GM19438 (cell line): ENCODE results near the gene URGCP.

Source experiments
- ATAC-seq: cut with Tn5 transposase; IDR thresholded peaks from one replicate; pipeline ENCODE4 v1.9.1; 2021; ENCODE audit warnings: low read depth; ENCODE audit not compliant: unreplicated experiment

Gene URGCP

DNA sequence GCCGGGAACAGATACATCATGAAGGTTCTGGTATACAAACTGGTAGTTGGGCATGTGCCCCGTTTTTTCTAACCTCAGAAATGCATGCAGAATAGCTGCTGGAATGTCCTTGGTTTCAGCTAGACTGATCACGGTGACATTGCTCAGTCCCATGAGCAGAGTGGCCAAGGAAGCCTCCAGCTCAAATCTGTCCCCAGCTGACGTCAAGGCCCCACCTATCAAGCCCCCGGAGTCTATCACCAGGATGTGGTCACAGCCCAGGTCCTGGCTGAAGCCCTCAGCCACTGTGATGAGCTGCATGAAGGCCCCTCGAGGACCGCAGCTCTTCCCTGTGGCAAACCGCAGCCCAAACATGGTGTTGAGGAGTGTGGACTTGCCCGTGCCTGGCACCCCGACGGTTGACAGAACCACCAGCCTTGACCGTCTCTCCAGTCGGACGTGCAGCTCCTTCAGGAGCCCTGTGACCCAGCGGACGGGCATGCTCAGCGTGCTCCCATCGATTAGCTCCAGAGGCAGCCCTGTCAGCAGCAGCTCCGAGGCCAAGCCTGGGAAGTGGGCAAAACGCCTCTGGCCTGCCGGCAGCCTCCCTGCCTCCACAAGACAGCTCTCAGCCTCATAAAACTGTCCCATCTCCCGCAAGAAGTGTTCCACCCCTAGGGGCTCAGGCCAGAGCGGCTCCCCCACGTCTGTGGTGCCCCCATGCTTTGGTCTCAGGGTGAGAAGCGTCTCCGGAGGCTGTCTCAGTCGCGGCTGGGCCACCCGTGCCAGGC, 29.2 kb downstream of the URGCP start:
- ATAC-seq = no peak

GRCh38 chr7:43876241-43876640, 30.2 kb downstream of the URGCP start:
- ATAC-seq = no peak

DNA sequence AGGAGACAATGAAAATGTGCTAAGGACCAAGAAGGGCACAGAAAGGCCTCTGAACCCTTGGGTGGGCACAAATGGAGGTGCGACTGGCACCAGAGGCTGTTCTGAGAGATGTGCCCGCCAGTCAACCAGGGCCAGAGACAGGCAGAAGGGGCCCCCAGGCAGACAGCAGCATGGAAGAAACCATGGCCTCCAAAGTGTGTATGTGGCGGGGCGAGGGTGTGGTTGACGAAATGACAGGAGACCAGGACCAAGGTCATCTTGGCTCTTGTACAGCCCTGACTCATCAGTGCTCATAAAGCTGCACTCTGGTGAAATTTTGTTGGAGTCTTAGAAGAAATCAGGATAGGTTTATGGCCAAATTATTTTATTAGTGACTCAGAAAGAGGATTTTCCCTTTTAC, 33.1 kb downstream of the URGCP start:
- ATAC-seq = no peak

GRCh38 chr7:43872406-43873110, 33.8 kb downstream of the URGCP start:
- no peak for ATAC-seq

DNA sequence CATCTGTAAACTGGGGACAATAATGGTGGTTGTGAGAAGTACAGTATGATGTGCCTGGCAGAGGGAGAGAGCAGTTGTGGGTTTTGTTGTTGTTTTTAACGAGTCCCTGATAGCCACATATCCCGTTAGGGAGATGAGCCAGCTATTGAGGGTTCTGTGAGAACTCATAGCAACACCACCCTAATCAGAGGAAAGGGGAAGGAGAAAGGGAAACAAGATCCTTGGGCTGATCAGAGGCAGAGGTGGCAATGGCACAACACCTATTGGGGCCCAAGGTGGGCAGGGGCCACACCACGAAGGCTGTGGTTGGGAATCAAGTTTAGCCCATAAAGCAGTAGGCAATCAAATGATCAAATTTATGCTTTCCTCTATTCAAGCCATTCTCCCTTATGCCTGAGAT, 35.3 kb downstream of the URGCP start:
- ATAC-seq = no peak

GRCh38 chr7:43870316-43870715, 36.1 kb downstream of the URGCP start:
- ATAC-seq = no peak

GRCh38 chr7:43869867-43870240, 36.5 kb downstream of the URGCP start:
- ATAC-seq = peak; percentile 7

DNA sequence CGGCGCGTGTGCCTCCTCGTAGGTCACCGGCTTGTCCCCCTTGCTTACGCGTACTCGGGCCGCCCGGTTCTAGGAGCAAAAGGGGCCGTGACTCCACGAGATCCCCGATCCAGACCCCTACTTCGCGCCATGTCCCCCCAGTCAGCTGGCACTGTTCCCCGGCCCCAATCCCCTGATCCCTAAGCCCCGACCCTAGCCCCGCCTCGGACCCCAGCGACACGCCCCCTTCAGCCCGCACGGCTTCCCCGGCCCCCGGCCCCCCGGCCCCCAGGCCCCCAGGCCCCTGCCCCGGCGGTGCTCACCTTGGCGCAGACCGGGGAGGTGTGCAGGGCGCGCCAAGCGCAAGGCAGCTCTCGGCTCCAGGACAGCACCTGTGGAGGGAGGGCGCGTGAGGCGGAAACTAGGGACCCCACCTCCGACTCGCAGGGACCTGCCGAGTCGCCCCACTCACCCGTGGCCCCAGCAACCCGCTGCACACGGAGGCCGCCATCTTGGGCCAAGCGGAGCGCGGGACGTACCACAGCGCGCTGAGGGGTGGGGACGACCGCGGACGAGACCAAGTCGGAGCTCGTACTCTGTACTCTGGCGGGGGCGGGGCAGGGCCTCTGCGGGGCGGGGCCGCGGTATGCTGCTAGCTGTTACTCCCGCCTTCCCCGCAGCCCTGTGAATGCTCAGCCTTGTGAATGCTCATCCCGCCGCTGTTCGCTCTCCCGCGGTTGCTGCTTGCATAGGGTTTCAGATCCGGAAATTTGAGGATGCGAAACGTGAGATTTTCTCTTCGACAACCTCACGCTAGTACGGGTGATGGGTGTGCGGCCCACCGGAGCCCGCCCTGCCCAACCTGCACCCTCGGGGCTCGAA, 37.2 kb downstream of the URGCP start, which contains the start of gene MRPS24:
Gene MRPS24 (minus strand): TSS at position 512 of the 861 bp plus-strand sequence. CDS start 22 bp downstream, at position 490.
- ATAC-seq = peak; percentile 88

GRCh38 chr7:43868681-43869005, 37.8 kb downstream of the URGCP start:
- no peak for ATAC-seq

GRCh38 chr7:43868181-43868580, 38.2 kb downstream of the URGCP start:
- ATAC-seq = no peak

DNA sequence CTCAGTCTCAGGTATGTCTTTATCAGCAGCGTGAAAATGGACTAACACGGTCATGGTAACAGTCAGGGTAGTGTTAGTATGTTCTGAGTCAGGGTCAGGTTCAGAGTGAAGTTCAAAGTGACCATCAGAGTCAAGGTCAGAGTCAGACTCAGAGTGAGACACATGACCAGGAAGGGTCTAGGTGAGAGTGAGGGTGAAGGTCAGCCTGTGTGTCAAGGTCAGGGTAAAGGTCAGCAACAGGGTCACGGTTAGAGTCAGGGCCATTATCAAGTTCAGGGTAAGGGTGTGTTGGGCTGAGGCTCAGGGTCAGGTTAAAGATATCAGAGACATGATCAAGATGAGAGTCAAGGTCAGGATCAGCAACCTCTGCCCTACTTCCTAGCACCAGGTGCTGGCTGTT, 41.1 kb downstream of the URGCP start:
- ATAC-seq = no peak

DNA sequence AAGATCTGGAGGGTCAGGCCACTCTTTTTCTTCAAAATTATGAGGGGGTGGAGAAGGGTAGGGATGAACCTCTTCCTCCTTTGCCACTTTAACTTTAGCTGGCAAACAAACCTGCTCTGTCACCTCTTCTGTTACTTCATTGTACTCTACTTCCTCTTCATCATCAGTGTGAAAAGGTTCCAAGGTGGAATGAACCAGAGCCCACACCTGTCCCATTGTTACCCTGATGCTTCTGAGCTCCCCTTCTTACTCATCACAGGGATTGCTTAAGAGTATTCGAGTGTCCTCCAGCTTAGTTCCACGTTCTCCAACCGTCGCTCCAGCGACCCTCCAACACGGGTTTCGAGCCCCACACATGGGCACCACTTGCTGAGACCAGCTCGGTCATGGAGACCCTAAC, 42.3 kb downstream of the URGCP start:
- ATAC-seq = no peak

DNA sequence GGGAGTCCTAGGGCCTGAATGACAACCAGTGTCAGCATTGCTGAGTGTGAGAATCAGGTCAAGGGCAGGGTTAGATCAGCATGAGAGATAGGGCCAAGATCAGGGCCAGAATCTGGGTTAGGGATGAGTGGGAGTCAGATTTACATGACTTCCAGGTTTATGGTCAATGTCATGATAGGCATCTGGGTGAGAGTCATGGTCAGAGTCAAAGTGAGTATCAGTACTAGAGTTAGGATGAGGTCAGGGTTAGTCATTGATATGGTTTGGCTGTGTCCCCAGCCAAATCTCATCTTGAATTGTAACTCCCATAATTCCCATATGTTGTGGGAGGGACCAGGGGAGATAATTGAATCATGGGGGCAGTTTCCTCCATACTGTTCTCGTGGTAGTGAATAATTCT, 49.4 kb downstream of the URGCP start:
- ATAC-seq = no peak

DNA sequence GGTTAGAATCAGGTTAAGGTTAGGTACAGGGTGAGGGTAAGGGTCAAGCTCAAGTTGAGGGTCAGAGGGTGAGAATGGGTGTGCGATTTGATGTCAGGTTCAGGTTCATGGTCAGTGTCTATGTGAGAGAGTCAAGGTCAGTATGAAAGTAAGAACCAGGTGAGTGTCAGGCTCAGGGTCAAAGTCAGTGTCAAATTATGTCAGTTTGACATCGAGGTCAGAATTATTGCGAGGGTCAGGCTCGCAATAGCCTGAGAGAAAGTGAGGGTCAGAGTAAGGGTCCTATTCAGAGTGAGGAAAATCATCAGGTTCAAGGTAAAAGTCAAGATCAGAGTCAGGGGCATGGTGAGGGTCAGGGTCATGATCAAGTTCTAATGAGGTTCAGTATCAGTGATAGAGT, 50.1 kb downstream of the URGCP start:
- ATAC-seq = no peak

DNA sequence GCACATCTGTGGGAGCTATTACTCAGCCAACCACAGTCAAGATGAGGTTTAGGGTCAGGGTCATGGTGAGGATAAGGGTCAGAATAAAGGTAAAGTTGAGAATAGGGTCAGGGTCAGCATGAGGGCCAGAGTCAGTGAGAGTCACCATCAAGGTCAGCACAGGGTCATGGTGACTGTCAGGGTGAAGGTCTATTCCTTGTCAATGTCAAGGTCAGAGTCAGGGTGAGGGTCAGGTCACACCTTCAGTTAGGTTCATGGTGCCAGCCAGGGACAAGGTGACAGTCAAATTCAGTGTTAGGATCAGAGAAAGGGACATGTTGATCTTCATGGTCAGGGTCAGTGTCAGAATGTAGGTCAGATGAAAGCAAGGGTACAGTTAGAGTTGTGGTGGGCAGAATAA, 51.2 kb downstream of the URGCP start:
- ATAC-seq = no peak

DNA sequence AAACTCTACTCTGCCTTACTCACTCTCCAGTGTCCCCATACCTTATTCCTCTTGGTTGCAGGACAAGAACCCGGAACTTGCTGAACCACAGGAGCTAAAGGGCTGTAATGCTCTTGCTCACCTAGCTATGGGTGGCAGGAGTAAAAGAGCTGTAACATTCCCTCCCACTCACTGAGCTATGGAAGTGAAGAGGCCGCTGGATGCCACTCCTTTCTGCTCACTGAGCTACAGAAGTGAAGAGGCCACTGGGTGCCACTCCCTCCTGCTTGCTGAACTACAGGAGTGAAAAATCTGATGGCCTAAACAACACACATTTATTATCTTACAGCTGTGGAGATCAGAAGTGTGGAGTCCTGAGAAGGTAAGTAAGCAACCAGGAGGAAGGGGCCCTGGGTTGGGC, 54.6 kb downstream of the URGCP start:
- ATAC-seq = no peak

GRCh38 chr7:43850348-43851116, 55.9 kb downstream of the URGCP start:
- ATAC-seq = no peak

DNA sequence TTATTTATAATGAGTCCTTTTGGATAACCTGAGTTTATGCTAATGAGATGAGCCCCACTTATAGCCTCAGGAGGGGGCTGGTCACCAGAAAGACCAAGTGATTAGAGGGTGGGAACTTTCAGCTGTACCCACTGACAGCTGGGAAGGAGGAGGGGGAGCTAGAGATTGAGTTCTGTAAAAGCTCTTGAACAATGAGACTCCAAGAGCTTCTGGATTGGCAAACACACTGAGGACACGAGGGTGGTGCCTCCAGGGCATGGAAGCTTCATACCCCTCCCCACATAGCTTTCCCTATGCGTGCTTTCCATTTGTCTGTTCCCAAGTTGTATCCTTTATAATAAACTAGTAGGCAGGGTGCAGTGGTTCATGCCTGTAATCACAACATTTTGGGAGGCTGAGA, 57.3 kb downstream of the URGCP start:
- ATAC-seq = no peak

DNA sequence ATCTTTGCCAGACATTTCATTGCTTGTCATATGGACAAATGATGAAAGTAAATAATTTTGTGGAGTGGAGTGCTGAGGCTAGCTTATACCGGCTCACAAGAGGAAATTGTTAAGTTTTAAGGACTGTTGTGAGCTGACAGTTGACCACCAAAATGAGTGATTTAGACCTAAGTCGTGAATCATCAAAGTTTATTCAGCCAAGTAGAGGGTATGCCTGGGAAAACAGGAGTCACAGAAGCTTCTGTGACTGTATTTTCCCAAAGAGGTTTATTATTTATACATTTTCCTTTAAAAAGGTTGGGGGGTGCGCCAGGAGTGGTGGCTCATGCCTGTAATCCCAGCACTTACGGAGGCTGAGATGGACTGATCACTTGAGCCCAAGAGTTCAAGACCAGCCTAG, 58.9 kb downstream of the URGCP start:
- ATAC-seq = no peak

- ATAC-seq = no peak
Observed at GRCh38 chr7:43844662-43845061, 61.7 kb downstream of the URGCP start.

DNA sequence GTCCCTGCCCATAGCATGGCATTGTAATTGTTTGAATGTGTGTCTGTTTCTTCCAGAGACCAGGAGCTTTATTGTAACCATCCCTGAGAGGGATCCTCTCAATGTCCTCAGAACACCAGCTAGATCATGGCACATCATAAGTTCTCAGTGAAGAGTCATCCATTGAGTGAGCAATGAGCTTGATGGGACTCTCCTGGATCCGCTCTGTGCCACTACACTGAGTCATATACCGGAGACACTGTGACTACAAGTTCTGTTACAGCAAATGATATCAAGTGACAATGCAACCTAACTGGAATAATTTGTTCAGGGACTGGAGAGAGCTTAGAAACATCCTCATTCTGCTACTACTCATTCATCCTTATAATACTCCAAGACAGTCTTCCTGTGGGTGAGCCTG, 62.1 kb downstream of the URGCP start:
- no peak for ATAC-seq
